KBM-7 (cell line): ENCODE data around the gene RCAN1.
"Not testable (repeated sequence)": the region's sequence is repeated elsewhere in the genome, so short reads cannot be mapped to it uniquely, and the experiment has no call there.

ENCODE experiments used
- DNase-seq: peaks from one replicate; pipeline ENCODE4 v3.0.0-alpha.2; 2015
- in situ Hi-C: fragments of 300-500 bp; cut with MboI; formaldehyde crosslinking; loops from 2 replicates; pipeline ENCODE4 v1.14.3; 2020; ENCODE audit warnings: low sequenced_read_pairs, low pct_unique_long_range_greater_than_20kb, mixed read lengths

Gene RCAN1

DNA sequence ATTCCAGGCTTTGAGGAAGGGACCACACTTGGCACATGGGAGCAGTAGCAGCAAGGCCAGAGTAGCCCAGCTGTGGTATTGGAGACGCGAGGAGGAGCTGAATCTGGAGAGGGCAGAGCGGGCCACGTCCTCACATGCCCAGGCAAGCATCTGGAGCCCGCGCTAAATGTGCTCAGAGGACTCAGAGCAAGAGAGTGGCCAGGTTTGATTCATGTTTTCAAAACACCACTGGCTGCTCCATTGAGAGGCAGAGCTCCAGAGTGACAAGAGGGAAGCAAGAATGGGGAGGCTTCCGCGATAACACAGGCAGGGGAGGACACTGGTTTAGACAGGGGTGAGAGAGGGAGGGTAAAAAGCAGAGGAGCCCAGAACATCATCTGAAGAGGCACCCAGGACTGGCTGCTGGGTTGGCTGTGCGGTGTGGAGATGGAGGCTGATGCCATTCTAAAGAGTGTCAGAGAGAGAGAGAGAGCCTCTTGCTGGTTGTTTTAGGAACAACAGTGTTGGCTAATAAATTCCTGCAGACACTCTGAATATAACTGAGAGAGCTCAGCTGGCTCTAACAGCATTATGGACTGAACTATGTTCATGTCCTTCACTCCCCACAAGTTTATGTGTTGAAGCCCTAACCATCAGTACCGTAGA is 32.3 kb downstream of the RCAN1 start:
- peak; percentile 49 for DNase-seq
- in situ Hi-C loops, result no loop called here

DNA sequence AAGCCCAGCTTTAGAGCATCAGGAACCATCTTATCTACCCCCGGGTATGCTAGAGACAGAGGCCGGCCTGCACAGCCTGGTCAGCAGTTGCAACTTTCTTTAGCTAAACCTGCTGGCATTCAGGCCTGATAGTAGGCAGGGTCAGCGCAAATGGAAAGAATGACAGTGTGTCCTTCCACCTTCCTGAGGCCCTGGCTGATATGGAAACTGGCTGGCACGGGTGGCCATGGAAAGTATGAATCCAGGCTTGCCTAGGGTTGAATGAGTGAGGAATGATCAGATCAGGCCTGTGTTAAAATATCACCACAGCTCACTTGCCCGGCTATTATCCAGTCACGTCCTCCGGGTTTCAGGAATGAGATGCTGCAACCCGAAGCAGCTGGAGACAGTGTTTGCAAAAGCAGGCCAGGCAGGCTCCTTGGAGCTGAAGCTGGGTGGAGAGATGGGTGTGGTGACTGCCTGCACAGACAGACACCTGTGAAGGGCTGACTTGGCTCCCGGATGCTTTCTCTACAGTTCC is 34.7 kb downstream of the RCAN1 start:
- in situ Hi-C loops, result no loop called here
- no peak for DNase-seq

DNA sequence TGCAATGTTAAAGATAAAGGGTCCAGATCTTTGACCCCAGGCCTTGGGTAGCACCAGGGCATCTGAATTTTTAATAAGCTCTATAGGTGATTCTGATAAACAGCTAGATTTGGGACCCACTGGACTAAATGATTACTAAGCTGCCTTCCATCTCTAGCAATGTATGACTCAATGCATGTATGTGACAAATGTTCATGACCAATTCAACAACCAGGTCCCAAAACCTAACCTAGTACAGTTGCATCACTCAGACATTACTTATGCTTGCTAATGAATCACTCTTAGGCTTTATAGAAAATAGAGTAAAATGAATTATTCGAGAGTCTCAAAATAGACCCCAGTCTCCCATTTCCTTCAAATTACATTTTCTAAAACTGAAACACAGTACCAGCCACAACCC is 35.5 kb downstream of the RCAN1 start:
- in situ Hi-C loops, result no loop called here
- no peak for DNase-seq

DNA sequence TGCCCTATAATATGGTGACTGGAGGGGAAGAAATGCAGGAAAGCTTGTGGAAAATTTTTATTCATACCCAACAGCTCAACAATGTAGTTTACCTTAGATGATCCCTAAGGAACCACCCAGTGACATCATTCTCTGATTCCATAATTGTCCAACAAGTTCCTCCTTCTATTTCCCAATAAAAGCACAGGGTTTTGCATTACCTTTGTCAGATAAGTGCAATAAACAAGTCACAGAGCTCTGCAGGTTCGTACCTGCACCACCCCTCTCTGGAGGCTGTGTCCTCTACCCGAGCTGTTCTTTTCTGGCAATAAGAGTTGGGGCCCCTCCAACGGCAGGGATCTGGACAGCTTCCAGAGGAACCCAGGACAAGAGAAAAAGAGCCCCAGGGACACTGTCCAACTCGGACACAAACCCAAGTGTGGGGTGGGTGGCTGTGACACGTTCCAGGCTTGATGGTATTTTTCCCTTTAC is 38.8 kb downstream of the RCAN1 start:
- in situ Hi-C loops, result no loop called here
- DNase-seq, result no peak

- no peak for DNase-seq
- in situ Hi-C loops, result no loop called here
Observed at GRCh38 chr21:34574601-34575529, 40.0 kb downstream of the RCAN1 start.

DNA sequence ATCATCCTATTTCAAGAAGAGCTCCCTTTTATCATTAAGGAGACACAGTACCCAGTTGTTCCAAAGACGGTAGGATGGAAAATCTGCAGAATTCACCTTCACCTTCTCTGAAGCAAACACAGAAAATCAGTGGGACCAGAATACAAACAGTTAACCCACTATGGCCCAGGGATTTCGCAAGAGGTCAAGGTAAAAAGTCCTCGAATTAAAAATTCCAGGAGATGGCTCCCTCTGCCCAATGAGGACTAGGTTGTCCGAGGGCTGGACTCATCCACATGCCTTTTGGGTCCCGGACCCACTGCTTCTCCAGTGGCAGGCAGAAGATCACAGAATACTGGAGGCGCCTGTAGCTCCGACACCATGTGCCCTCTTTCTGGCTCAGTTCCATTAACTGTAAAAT is 42.9 kb downstream of the RCAN1 start:
- in situ Hi-C loops, result no loop called here
- DNase-seq, result no peak

DNA sequence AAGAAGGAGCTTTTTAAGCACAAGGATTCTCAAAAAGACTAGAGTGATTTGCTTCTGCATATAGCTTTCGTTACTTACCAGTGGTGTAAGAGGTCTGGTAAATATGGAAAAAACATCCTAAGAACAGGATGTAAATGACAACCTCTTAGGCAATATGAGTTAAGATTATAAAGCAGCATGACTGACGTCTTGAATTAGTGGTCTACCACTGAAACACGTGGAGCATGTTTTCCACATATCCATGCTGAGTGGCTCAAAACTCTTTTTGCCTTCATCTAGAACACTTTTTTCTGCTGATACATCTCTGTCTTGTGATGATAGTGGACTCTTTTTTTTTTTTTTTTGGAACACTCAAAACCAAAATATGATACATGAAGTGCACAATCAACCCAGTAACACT is 44.6 kb downstream of the RCAN1 start:
- in situ Hi-C loops, result no loop called here

DNA sequence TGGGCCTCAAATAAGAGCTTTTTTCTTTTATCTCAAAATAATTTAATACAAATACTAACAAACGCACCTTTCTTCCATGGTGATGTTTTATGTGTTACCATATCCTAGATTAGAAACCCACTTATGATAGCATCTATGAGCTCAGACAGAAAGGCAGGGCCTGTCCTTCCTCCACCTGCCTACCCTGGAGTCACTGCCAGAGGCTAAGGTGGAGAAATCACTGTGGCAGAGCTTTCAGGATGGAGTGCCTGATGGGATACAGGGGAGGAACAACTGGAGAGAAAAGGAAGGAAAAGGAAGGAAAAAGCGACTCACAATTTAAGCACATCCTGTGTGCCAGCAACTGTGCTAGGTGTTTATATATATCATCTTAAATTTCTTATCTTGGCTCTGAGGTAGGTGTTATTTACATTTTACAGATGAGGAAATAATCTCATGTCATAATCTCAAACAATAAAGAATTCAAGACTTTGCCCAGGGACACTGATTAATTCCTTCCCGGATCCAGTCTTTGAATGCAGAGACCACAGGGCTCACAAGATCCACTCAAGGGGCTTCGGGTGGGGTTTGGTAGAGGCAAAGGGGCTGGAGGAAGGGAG is 45.4 kb downstream of the RCAN1 start:
- in situ Hi-C loops, result no loop called here
- no peak for DNase-seq

More for the DNA sequence above, 44.6 kb downstream of the RCAN1 start:
- peak; percentile 36 for DNase-seq

GRCh38 chr21:34568801-34569200 is 46.1 kb downstream of the RCAN1 start:
- in situ Hi-C loops, DNase-seq: not testable (repeated sequence)

DNA sequence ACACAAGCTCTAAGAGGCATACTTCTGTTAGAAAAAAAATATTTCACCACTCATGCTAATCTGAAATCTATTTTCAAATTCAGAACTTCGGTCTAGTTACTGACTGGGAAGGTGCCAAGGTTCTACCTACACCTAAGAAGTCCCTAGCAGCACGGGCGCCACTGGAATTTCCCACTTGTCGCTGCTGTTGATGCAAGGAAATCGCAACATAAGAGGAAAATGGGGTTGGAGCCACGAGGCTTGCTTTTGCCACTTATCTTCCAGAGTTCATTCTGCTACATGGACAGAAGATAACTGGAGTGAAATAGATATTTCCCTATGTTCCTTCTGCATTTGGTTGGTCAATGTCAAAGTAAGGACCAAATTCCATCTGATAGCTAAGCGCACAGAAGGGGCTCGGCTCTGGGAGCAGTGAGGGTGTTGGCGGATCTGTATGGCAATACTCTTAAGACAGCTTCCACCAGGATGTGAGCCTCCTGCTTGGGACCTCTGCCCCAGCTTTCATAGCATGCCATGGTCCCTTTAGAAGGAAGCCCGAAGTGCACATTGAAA is 47.2 kb downstream of the RCAN1 start:
- no peak for DNase-seq
- in situ Hi-C loops, result no loop called here

DNA sequence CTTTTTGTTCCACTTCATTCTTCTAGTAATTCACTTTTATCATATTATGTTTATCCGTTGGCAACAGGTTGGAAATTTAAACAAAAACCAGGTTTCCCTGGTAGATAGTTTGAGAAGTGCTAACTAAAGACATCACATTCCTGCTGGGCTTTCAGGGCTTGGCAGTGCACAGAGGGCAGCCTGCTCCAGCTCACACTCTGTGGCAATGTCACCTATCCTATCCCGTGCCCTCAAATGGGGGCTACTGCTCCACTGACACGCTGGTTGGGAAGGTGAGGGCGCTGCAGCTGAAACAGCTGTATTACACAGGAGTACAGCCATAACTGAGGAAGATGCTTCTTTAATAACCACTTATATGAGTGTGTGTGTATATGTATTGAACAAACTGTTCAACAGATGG is 49.7 kb downstream of the RCAN1 start:
- no peak for DNase-seq
- in situ Hi-C loops, result no loop called here

GRCh38 chr21:34563370-34563769 is 51.5 kb downstream of the RCAN1 start:
- DNase-seq, in situ Hi-C loops: not testable (repeated sequence)

DNA sequence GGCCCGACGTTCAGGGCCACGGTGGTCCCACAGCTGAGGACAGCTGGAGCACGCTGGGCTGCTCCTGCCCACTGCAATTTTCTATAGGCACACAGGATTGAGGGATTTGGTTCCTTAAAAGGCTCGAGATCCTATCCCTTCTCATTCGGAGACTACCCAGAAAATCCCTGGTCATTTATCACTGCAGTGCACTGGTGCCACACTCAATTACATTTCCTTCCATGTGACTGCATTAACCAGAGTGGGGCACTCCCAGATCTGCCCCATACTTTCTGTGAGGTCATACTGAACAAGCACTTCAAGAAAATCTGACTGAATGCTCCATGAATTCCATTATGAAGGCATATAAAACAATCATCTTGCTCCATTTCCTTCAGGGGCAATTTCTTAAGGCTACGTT is 53.1 kb downstream of the RCAN1 start:
- no peak for DNase-seq
- in situ Hi-C loops, result no loop called here

DNA sequence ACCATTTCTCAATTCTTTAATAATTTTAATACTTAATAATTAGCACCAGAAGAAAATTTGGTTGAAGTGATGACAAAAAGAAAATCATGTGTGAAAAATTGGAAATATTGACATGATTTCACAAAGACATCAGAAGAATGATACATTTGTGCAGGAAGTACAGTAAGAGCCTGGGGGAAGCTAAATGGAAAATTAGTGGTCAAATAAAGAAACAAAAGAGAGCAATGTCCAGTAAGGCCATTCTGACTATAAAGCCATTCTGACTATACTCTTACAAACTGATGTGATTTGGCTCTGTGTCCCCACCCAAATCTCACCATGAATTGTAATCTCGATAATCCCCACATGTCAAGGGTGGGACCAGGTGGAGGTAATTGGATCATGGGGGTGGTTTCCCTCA is 54.3 kb downstream of the RCAN1 start:
- in situ Hi-C loops, result no loop called here
- no peak for DNase-seq

DNA sequence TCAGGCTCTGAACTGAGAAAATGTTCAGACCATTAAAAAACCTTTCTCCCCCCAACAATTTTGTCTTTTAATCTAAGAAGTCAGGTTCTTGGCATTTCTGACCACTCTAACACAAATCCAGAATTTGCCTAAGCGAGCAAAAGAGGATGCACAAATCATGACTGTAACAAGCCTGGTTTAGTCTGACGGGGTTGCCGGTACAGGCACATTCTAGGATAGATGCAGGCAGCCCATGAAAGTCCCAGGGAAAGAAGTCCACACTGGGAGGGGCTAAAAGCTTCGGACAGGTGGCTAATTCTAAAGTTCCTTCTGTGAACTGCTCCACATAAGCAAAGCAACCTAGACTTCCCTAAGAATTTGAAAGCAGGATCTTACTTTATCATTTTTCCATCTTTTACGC is 54.9 kb downstream of the RCAN1 start:
- DNase-seq, result no peak
- in situ Hi-C loops, result no loop called here

DNA sequence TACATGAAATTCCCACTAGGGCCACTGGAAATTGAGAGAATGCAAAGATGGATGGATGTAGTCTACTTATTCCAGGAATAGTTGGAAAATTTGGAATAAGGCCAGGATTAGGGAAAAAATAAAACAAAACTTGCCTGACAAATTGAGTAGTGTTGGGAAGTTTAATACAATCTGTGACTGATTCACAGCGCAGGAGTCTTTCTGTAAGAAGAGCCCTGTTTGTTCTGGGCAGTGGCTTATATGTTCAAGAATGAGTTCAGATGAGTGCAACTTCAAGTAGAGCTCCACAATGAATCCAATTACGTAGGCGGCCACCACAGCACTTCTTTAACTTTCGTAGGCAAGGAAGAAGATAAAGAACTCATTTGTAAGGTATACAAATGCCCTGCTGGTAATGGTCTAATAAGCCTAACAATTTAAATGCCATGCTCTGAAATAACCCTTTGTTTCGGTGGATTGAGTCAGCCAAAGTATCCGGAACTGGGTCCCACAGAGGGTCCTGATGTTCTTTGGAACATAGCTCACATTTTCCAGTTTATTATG is 55.8 kb downstream of the RCAN1 start:
- no peak for DNase-seq
- in situ Hi-C loops, result no loop called here

- in situ Hi-C loops, result no loop called here
Observed at GRCh38 chr21:34558166-34558565, 56.7 kb downstream of the RCAN1 start.

DNA sequence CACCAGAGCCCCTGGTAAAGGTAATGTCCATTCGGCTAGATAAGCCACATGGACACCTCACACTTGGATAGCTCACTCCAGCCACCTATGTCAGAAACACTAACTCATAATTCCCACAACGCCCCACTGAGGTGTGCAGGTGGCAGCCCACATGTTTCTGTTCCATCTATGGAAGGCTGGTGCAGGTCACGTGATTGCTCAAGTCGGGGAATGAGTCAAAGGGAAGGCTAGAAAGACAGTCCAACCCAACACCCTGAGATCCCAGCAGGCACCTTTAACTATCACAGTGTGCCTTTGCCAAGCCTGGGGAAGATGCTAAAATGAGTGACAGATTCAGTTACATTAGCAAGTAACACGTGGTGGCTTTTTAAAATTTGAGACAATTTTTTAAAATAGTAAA is 57.7 kb downstream of the RCAN1 start:
- DNase-seq, result no peak
- in situ Hi-C loops, result no loop called here

More at GRCh38 chr21:34558166-34558565, 56.7 kb downstream of the RCAN1 start:
- no peak for DNase-seq

GRCh38 chr21:34554670-34555069 is 60.2 kb downstream of the RCAN1 start:
- DNase-seq, in situ Hi-C loops: not testable (repeated sequence)
